HG03460 (cell line): ENCODE data around the gene P4HTM.
A peak's percentile ranks its signal among the peaks of the same experiment; 100 is the strongest.

Experiments used
- ATAC-seq: cut with Tn5 transposase; IDR thresholded peaks from one replicate; pipeline ENCODE4 v1.9.1; 2021; ENCODE audit not compliant: unreplicated experiment

Gene P4HTM

GRCh38 chr3:48983096-48983495, 6.9 kb upstream of the P4HTM start:
- ATAC-seq, result no peak

- no peak for ATAC-seq
These were observed 5.4 kb upstream of the P4HTM start for GRCh38 chr3:48984663-48985062.

- ATAC-seq, result no peak
These were observed 4.1 kb upstream of the P4HTM start for GRCh38 chr3:48985831-48986376.

GRCh38 chr3:48989126-48989795, 780 bp upstream of the P4HTM start:
- no peak for ATAC-seq

GRCh38 chr3:48990636-48991469, 812 bp downstream of the P4HTM start:
- ATAC-seq, result no peak

GRCh38 chr3:48991851-48992545, 2.0 kb downstream of the P4HTM start:
- ATAC-seq, result no peak

- ATAC-seq, result no peak
These were observed 3.8 kb downstream of the P4HTM start for GRCh38 chr3:48993834-48994233.

GRCh38 chr3:48996640-48997039, 6.6 kb downstream of the P4HTM start:
- ATAC-seq, result no peak

- no peak for ATAC-seq
These were observed 7.1 kb downstream of the P4HTM start for GRCh38 chr3:48997102-48997635.

GRCh38 chr3:48997714-48998637, 7.9 kb downstream of the P4HTM start:
- no peak for ATAC-seq

GRCh38 chr3:48999085-48999858, 9.2 kb downstream of the P4HTM start:
- no peak for ATAC-seq

GRCh38 chr3:49001155-49001554, 11.1 kb downstream of the P4HTM start:
- ATAC-seq, result no peak

- no peak for ATAC-seq
These were observed 14.6 kb downstream of the P4HTM start for GRCh38 chr3:49004352-49005302.

- ATAC-seq, result no peak
These were observed 15.3 kb downstream of the P4HTM start for GRCh38 chr3:49005303-49005680.

GRCh38 chr3:49005998-49006397, 16.0 kb downstream of the P4HTM start:
- no peak for ATAC-seq

GRCh38 chr3:49006408-49007067, 16.5 kb downstream of the P4HTM start:
- peak; percentile 2 for ATAC-seq

GRCh38 chr3:49007068-49007770, 17.2 kb downstream of the P4HTM start, which contains the start of gene WDR6:
TSS of gene WDR6 (plus strand) at chr3:49007391. CDS start at chr3:49007432, 41 bp downstream.
- ATAC-seq, result peak; percentile 83
